Sigmoid colon (tissue), 4 donors: ENCODE results near the gene MYO3A.

Experiments
- POLR2A ChIP-seq, 2 donors: fragments of 450-650 bp; IDR thresholded peaks; one replicate each; pipeline ENCODE4 v1.6.1; 2016; ENCODE audit warnings: antibody characterized with exemption in 2 of 2, mild to moderate bottlenecking in 2 of 2, moderate library complexity in 2 of 2
- POLR2AphosphoS5 ChIP-seq, 4 donors: sonication (generic); formaldehyde crosslinking; IDR thresholded peaks; one replicate each; pipeline ENCODE4 v1.6.1; 2017; ENCODE audit warnings: antibody characterized with exemption in 4 of 4
- TF ChIP-seq, protein P1 (sequence below), 4 experiments: fragments of 450-650 bp in 3 of 4; fragments of 200-600 bp in 1 of 4; IDR thresholded peaks; one replicate each; pipeline ENCODE4 v1.5.1; 2016 to 2019; ENCODE audit warnings: antibody characterized with exemption in 4 of 4, mild to moderate bottlenecking in 3 of 4, moderate library complexity in 2 of 4

DNA sequence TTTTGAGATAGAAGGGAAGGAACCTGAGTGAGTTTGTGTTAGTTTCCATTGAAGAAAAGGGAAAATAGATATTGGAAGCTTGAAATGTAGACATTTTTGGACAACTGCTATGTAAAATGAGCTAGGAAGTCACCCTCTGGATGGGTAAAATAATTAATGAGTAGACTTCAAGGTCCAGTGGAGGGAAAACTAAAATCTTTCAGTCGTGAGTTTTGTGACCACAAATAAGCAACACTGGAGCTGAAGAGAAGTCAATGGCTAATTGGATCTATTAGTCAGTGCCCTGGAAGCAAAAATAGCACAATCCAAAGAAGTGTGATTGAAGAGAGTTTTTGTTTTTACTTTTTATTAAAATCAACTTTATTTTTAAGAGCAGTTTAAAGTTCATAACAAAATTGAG, 123.4 kb downstream of the MYO3A start:
- TF ChIP-seq, protein P1, sequence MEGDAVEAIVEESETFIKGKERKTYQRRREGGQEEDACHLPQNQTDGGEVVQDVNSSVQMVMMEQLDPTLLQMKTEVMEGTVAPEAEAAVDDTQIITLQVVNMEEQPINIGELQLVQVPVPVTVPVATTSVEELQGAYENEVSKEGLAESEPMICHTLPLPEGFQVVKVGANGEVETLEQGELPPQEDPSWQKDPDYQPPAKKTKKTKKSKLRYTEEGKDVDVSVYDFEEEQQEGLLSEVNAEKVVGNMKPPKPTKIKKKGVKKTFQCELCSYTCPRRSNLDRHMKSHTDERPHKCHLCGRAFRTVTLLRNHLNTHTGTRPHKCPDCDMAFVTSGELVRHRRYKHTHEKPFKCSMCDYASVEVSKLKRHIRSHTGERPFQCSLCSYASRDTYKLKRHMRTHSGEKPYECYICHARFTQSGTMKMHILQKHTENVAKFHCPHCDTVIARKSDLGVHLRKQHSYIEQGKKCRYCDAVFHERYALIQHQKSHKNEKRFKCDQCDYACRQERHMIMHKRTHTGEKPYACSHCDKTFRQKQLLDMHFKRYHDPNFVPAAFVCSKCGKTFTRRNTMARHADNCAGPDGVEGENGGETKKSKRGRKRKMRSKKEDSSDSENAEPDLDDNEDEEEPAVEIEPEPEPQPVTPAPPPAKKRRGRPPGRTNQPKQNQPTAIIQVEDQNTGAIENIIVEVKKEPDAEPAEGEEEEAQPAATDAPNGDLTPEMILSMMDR (IDR thresholded peaks at IDR 0.05): no peak
- no peak for TF ChIP-seq POLR2A (IDR thresholded peaks at IDR 0.05)
- TF ChIP-seq POLR2AphosphoS5 (IDR thresholded peaks at IDR 0.05): no peak
